ENCODE data around the gene TSC2.
"Not testable (repeated sequence)": the region's sequence is repeated elsewhere in the genome, so short reads cannot be mapped to it uniquely, and the experiment has no call there.

TSC2 gene

GRCh38 chr16:2106211-2106610, 58.4 kb downstream of the TSC2 start:
- DNase-seq, result not testable (repeated sequence)

DNA sequence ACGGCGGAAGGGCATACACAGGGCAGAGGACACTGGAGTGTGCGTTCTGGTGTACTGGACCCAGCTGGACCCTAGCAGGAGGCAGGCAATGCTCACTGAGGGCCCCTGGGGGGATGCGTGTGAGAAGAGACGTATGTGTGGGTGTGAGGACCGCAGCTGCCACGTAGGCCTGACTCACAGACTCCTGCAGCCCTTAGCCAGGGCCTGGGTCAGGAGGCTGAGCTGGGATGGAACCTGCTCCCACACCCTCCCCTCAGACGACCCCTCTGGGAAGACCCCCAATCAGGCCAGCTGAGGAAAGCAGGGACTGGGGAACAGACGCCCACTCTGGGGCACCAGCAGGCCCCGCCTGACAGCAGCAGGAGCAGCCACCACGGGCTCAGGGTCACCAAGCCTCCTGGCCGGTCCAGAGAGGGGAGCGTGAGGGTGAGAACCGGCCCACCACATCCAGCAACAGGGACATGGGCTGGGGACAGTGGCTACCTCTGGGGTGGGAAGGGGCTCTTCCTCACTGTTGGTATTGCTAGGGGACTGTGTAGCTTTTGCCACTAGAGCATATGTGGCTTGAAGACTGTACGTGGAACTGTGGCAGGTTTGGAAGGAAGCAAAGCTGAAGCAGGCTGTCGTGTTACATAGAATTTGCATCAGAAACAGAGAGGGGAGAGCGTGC, 59.5 kb downstream of the TSC2 start:
- DNase-seq, result not testable (repeated sequence)

- not testable (repeated sequence) for DNase-seq
These were observed 60.0 kb downstream of the TSC2 start for GRCh38 chr16:2107791-2108125.

DNA sequence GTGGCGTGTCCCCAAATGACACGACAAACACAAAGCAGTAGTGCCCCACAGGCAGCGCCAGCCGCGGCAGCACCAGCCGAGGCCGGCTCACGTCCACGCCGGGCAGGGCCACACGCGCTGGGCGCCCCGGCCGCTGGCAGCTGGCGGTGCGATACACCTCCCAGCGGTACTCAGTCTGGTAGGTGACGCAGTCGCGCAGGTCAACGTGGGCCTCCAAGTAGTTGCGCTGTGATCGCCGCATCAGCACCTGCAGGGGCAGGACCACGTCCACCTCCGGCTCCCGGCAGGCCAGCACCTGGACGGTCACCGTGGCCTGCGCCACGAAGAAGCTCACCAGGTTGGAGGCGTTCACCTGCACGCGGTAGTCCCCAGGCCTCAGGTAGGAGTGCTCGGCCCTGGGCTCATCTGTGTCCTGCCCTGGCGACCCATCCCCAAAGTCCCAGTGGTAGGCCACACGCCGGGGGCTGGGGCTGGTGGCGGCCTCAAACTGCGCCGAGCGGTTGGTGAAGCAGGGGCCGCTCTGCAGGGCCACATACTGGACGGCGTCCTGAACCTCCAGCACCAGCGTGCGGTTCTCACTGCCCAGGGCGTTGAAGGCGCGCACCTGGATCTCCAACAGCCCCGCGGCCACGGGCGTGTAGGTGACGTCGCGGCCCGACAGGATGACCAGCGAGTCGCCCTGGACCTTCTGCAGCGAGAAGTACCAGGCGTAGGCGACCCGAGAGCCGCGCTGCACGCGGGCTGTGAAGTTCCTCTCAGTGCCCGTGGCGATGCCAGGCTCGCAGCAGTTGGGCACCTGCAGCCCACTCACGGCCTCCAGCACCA, 60.9 kb downstream of the TSC2 start:
- DNase-seq, result not testable (repeated sequence)

GRCh38 chr16:2109271-2109580, 61.4 kb downstream of the TSC2 start:
- not testable (repeated sequence) for DNase-seq

GRCh38 chr16:2109872-2110271, 62.1 kb downstream of the TSC2 start:
- not testable (repeated sequence) for DNase-seq

DNA sequence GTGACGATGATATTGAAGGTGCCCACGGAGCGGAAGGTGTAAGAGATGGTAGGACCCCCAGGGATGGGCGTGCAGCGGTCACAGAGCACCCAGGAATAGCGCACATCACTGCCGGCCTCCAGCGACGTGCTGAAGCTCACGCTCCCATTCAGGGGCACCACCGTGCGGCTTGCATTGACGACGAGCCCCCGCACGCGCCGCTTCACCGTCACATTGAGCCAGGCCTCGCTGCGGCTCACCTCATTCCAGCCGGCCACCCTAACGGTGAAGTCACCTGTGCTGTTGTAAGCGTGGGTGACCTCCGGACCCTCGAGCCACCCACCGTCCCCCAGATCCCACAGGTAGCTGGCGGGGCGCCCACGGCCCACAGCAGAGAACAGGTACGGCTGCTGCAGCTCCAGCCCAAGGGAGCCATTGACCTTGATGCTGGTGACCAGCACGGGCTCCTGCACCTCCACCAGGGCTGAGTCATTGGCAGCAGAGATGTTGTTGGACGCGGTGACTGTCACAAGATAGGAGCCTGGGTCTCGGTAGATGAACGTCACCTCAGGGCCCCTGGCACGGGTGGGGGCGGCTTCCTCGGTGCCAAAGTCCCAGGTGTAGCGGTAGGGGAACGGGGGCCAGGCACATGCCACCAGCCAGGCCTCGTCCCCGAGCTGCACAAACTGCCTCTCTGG, 62.7 kb downstream of the TSC2 start:
- not testable (repeated sequence) for DNase-seq

DNA sequence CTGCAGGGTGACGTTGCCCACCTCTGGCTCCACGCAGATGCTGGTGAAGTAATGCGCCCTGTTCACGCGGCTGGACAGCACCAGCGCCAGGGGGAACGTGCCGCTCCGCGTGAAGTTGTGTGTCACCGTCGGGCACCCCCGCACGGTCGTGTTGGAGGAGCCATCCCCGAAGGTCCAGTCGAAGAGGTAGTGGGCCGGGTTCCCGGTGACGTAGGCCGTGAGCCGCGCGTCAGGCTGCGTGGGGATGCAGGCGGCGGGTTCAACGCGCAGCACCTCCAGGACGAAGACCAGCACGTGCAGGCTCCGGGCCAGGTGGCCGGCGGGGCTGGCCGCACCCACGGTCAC, 63.2 kb downstream of the TSC2 start:
- DNase-seq, result not testable (repeated sequence)

DNA sequence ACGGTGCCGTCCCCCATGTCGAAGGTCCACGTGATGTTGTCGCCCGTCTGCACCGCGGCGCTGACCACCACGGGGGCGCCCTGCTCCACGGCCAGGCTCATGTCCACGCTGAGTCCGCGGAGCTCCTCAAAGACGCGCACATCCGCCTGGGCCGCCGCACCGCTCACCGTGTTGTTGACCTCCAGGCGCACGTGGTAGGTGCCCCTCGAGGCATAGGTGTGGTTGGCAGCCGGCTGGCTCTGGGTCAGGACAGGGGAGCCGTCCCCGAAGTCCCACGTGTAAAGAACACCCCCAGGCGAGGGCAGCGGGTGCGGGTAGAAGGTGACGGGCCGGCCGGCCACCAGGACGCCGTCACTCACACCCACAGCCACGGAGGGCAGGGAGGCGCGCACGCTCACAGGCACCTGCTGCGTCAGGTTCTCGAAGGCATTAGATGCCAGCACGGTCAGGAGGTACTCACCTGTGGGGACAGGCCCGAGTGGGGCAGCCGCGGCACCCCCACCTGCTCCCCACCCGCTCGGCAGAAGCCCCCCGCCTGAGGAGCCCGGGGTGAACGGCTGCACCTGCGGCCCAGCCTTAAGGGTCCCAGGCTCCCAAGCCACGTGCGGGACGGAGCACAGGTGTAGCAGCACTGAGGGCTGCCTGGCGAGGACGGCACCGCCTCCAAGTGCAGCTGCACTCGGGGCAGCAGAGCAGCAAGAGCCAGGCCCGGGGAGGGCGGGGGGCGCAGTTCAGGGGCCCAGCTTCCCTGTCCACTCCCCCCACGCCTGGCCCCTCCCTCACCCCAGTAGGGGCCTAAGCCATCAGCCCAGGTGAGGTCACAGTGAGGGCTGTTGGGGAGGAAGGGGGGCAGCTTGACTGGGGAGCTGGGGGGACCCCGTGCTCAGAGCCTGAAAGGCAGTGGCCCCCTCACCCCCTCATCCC, 63.9 kb downstream of the TSC2 start:
- DNase-seq, result not testable (repeated sequence)

DNA sequence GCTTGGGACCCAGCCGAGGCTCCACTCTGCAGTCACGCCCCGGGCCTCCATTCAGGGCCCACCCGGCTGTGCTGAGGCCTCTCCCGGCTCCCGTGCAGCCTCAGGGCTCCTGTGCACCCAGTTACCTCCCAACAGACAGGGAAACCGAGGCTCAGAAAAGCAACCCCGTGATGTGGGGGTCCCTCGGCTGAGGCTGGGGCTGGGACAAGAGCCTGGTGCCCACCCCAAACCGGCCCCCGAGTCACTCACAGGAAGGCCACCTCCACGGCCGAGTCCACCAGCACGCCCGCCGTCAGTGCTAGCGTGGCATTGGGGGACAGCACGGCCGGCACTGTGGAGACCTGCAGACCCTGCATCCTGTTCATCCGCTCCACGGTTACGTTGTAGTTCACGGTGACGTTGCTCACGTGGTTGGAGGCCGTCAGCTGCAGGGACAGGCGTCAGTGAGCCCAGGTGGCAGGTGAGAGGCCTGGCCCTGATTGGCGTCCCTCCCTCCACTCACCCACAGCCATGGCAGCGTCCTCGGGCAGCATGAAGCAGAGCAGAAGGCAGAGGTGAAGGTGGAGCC, 64.8 kb downstream of the TSC2 start:
- DNase-seq, result not testable (repeated sequence)

GRCh38 chr16:2114225-2114624, 66.4 kb downstream of the TSC2 start:
- DNase-seq, result not testable (repeated sequence)

DNA sequence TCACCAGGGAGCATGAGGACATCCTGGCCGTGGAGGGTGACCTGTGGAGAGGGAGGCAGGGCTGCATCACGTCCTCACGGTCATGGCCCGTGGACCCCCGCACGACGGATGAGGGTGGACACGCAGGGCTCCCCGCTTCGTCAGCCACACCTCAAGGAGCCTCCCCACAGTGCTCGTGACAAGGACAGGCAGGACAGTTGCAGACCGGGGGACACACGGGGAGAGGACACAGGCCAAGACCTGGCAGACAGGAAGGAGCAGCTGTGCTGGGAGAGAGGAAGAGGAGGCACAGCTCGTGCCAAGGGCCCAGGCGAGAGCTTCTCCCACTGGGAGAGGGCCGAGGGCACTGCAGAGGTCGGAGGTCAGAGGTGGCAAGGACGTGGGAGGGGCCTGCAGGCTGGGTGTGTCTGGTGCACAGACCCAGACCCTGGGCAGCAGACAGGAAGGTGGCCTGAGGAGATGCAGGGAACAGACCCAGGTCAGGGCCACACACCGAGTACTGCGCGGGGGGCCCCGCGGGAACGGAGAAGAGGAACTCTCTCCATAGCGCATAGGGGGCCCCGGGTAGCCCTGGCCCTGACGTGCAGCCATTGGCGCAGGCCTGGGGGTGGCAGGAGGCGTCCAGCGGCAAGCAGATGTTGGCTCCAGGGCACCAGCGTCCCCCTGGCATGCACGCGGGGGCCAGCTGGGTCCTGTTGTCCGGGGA, 67.3 kb downstream of the TSC2 start:
- DNase-seq, result not testable (repeated sequence)

DNA sequence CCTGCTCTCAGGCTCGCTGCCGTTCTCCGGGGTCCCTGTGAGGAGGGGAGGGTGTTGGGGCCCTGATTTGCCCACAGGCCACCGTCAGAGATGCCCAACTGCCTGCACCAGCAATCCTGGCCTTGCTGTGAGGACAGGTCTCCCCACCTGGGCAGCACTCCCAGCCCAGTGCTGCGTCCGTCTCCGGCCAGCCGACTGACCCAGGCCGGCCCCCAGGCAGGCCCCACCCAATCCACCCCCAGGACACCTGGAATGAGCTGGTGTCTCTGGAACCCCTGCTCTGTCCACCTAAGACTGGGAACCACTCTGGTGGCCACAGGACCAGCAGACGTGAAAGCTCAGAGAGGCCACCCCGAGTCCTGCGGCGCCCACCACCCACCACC, 67.8 kb downstream of the TSC2 start:
- DNase-seq, result no peak

DNA sequence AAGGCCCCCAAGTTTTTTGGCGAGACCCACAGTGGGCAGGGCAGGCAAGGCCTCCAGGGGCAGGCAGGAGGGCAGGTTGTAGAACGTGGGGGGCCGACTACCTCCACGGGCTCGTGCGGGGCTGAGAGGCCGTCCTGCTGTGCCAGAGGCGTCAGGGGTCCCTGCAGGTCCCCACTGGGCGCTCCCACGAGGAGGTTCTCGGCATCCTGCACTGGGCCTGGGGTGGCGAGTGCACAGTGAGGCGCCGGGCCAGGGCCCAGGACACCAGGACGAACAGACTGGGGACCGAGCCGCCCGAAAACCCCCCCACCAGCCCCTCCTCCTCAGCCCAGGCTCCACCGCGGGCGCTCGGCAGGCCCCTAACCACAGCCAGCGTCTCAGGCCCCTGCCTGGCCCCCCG, 68.6 kb downstream of the TSC2 start:
- not testable (repeated sequence) for DNase-seq

DNA sequence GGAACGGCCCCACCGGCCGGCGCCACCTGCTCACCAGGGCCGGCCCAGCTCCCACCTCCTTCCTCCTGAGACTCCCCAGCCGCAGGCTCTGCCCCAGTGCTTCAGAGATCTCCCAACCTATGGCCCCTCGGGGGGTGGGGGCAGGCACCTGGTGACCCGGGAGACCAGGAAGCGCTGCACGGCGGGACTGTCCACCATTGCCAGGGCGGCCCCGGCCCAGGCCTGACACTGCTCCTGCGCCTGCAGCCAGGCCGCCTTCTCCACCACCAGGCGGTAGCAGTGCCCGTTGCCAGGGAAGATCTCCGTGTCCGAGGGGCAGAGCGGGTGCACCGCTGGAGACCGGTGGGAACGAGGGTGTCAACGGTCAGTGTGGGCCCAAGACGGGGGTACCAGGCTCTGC, 69.6 kb downstream of the TSC2 start:
- DNase-seq, result not testable (repeated sequence)

- not testable (repeated sequence) for DNase-seq
These were observed 70.4 kb downstream of the TSC2 start for GRCh38 chr16:2117960-2118722.

DNA sequence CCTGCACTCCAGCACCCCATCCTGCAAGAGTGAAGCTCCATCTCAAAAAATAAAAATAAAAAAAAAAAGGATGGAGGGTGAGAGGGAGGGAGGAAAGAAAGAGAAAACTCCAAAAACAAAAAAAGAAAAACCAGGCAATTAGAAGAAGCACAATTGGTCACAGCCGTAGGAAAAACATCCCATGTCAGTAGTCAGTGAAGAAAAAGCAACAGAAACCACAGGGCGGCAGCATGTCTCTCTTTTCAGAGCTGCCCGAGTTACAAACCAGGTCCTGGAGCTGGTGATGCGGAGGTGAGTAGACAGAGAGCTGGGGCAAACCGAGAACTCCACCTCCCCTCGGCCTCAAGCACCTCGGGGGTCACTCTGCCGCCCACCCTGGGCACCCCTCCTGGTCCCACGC, 73.5 kb downstream of the TSC2 start:
- not testable (repeated sequence) for DNase-seq

DNA sequence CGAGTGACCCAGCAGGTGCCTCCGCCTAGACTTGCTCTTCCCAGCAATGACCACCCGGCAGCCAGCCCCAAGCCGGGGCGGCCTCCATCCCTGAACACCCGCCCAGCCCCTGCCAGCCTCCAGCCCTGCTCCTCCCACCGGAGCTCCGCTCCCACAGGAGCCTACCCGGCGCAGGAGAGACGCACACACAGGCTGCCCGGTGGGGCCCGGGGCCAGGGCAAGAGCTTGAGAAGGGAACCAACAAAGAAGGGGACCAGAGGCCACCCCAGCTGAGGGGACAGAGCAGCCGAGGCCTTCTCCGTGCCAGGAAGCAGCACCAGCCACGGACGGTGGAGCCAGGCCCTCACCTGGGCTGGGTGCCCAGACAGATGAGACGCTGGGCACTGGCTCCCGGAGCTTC, 74.1 kb downstream of the TSC2 start:
- DNase-seq, result no peak

GRCh38 chr16:2122429-2122828, 74.6 kb downstream of the TSC2 start:
- DNase-seq, result no peak

DNA sequence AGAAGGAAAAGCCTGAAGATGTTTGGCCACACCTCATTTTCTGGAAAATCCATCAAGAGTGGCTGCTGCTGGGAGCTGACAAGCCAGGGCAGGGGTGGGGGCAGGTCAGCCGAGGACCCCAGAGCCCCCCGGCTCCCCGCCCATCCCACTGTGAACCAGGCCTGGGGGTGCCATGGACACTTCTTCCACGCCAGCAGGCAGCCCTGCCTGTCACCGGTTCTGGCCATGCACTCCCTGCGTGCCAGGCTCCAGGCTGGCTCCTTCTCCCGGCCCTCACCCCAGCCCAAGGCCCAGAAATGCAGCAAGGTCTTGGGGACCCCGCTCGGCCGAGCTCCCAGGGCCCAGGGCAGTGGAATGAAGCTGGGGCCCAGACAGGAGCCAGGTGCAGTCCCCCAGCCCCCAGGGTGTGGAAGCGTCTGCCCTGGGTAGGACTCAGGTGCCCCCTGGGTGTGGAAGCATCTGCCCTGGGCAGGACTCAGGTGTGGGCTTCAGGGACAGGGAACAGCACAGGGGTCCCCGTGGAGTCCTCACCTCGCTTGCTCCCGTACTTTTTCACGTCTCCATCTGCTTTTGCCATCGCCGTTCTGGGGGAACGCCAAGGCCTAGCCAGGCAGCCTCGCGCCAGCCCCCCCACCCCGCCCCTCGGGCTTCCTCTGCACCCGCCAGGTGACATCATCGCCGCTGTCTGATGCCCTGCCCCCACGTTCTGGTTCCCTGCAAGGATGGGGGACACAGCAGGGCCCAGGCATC, 75.3 kb downstream of the TSC2 start:
- not testable (repeated sequence) for DNase-seq
